H9 (cell line): ENCODE measurements around the gene PLXNB2. TPM values are rescaled to one million over a fixed set of nuclear protein-coding genes. Genes with fewer than 3 reads are reported as not detected.

Experiments used
- DNase-seq: peaks from one replicate; pipeline ENCODE4 v3.0.0-alpha.2; 2017
- H2AFZ ChIP-seq: one replicate; pipeline ENCODE4 v1.6.1; 2013; ENCODE audit warnings: mild to moderate bottlenecking, low read length, control low read depth, moderate library complexity
- H2AK5ac ChIP-seq: 2 replicates; pipeline ENCODE4 v1.6.1; 2013; ENCODE audit warnings: low read length, control low read depth, mixed read lengths; ENCODE audit not compliant: insufficient read length
- H2BK120ac ChIP-seq: one replicate; pipeline ENCODE4 v1.6.1; 2013; ENCODE audit warnings: low read depth, mild to moderate bottlenecking, low read length, control low read depth, inconsistent platforms; ENCODE audit not compliant: poor library complexity, severe bottlenecking
- H2BK12ac ChIP-seq: 2 replicates; pipeline ENCODE4 v1.6.1; 2013; ENCODE audit warnings: low read length, control low read depth, mixed read lengths, low read depth; ENCODE audit not compliant: insufficient read length
- H2BK15ac ChIP-seq: 2 replicates; pipeline ENCODE4 v1.6.1; 2013; ENCODE audit warnings: low read depth, low read length, control low read depth
- H2BK20ac ChIP-seq: one replicate; pipeline ENCODE4 v1.6.1; 2013; ENCODE audit warnings: low read depth, mild to moderate bottlenecking, low read length, control low read depth, inconsistent platforms; ENCODE audit not compliant: poor library complexity, severe bottlenecking
- H2BK5ac ChIP-seq: 2 replicates; pipeline ENCODE4 v1.6.1; 2013; ENCODE audit warnings: low read length, control low read depth, mixed read lengths; ENCODE audit not compliant: insufficient read length
- H3K14ac ChIP-seq: 2 replicates; pipeline ENCODE4 v1.6.1; 2013; ENCODE audit warnings: low read length, control low read depth; ENCODE audit not compliant: insufficient read depth
- H3K18ac ChIP-seq: 2 replicates; pipeline ENCODE4 v1.6.1; 2013; ENCODE audit warnings: low read depth, mild to moderate bottlenecking, mixed read lengths, low read length, control low read depth; ENCODE audit not compliant: insufficient read length
- H3K23ac ChIP-seq: 2 replicates; pipeline ENCODE4 v1.6.1; 2013; ENCODE audit warnings: low read length, control low read depth, mixed read lengths, low read depth; ENCODE audit not compliant: insufficient read length
- H3K23me2 ChIP-seq: 2 replicates; pipeline ENCODE4 v1.6.1; 2013; ENCODE audit warnings: low read depth, mild to moderate bottlenecking, mixed read lengths, low read length, control low read depth; ENCODE audit not compliant: insufficient read length, poor library complexity, severe bottlenecking
- H3K27ac ChIP-seq: 2 replicates; pipeline ENCODE4 v1.5.1; 2013; ENCODE audit warnings: low read length, control low read depth, mixed read lengths, low read depth; ENCODE audit not compliant: insufficient read length
- H3K27me3 ChIP-seq: 2 replicates; pipeline ENCODE4 v1.6.1; 2013; ENCODE audit warnings: low read length, control low read depth, inconsistent platforms; ENCODE audit not compliant: insufficient read depth
- H3K4ac ChIP-seq: 2 replicates; pipeline ENCODE4 v1.6.1; 2013; ENCODE audit warnings: low read depth, mild to moderate bottlenecking, control low read depth, inconsistent platforms, low read length, moderate library complexity
- H3K4me1 ChIP-seq: 2 replicates; pipeline ENCODE4 v1.6.1; 2013; ENCODE audit warnings: low read length, control low read depth, inconsistent platforms; ENCODE audit not compliant: insufficient read depth
- H3K4me2 ChIP-seq: 2 replicates; pipeline ENCODE4 v1.6.1; 2013; ENCODE audit warnings: low read length, control low read depth, mixed read lengths; ENCODE audit not compliant: insufficient read length, insufficient read depth
- H3K56ac ChIP-seq: 2 replicates; pipeline ENCODE4 v1.6.1; 2013; ENCODE audit warnings: low read depth, mild to moderate bottlenecking, mixed read lengths, low read length, control low read depth; ENCODE audit not compliant: insufficient read length
- H3K79me1 ChIP-seq: 2 replicates; pipeline ENCODE4 v1.6.1; 2013; ENCODE audit warnings: low read depth, mild to moderate bottlenecking, moderate library complexity, low read length, control low read depth, inconsistent platforms; ENCODE audit not compliant: insufficient read depth, poor library complexity, severe bottlenecking
- H3K79me2 ChIP-seq: 2 replicates; pipeline ENCODE4 v1.6.1; 2013; ENCODE audit warnings: low read length, control low read depth, inconsistent platforms; ENCODE audit not compliant: insufficient read depth
- H3K9ac ChIP-seq: 2 replicates; pipeline ENCODE4 v1.6.1; 2013; ENCODE audit warnings: low read length, control low read depth, mixed read lengths; ENCODE audit not compliant: insufficient read length; ENCODE audit errors: extremely low read depth
- H3K9me3 ChIP-seq: one replicate; pipeline ENCODE4 v1.6.1; 2013; ENCODE audit warnings: low read depth, low read length, inconsistent platforms; ENCODE audit not compliant: control insufficient read depth
- H3T11ph ChIP-seq: one replicate; pipeline ENCODE4 v1.6.1; 2013; ENCODE audit warnings: mild to moderate bottlenecking, low read length, control low read depth, inconsistent platforms
- H4K20me1 ChIP-seq: one replicate; pipeline ENCODE4 v1.6.1; 2013; ENCODE audit not compliant: control insufficient read depth, insufficient read length, insufficient read depth
- H4K5ac ChIP-seq: 2 replicates; pipeline ENCODE4 v1.6.1; 2013; ENCODE audit warnings: low read depth, mild to moderate bottlenecking, mixed read lengths, low read length, control low read depth; ENCODE audit not compliant: insufficient read length
- H4K8ac ChIP-seq: replicated peaks from 2 replicates; pipeline ENCODE4 v1.6.1; 2013; ENCODE audit warnings: low read length, control low read depth, mixed read lengths, low read depth; ENCODE audit not compliant: insufficient read length
- H4K91ac ChIP-seq: 2 replicates; pipeline ENCODE4 v1.6.1; 2013; ENCODE audit warnings: low read depth, mild to moderate bottlenecking, moderate library complexity, mixed read lengths, low read length, control low read depth; ENCODE audit not compliant: insufficient read length
- H3K27ac Mint-ChIP-seq, 3 experiments: 2 replicates in 2 of 3; 3 replicates in 1 of 3; pipeline ENCODE4 v1.8.0; 2020 to 2021; ENCODE audit warnings: mixed read lengths in 3 of 3, mild to moderate bottlenecking in 1 of 3, moderate library complexity in 1 of 3
- H3K27me3 Mint-ChIP-seq: 2 replicates; pipeline ENCODE4 v1.8.0; 2021; ENCODE audit warnings: low read depth, mild to moderate bottlenecking, moderate library complexity, mixed read lengths
- H3K36me3 Mint-ChIP-seq, 3 experiments: 2 replicates in 2 of 3; 3 replicates in 1 of 3; pipeline ENCODE4 v1.8.0; 2020 to 2021; ENCODE audit warnings: low read depth in 3 of 3, mixed read lengths in 3 of 3; ENCODE audit not compliant: insufficient read depth in 1 of 3
- H3K4me1 Mint-ChIP-seq, 2 experiments: 2 replicates each; pipeline ENCODE4 v1.8.0; 2020; ENCODE audit warnings: mixed read lengths in 2 of 2
- H3K4me3 Mint-ChIP-seq, 2 experiments: 2 replicates in 1 of 2; 3 replicates in 1 of 2; pipeline ENCODE4 v1.8.0; 2020 to 2021; ENCODE audit warnings: mild to moderate bottlenecking in 2 of 2, mixed read lengths in 2 of 2, moderate library complexity in 1 of 2
- H3K9me3 Mint-ChIP-seq, 2 experiments: 2 replicates in 1 of 2; 3 replicates in 1 of 2; pipeline ENCODE4 v1.8.0; 2020; ENCODE audit warnings: mild to moderate bottlenecking in 2 of 2, mixed read lengths in 2 of 2, moderate library complexity in 1 of 2
- CTCF ChIP-seq: fragments of 200-600 bp; sonication (generic); conservative IDR thresholded peaks from 3 replicates; pipeline ENCODE4 v1.8.0; 2021; ENCODE audit warnings: antibody characterized with exemption, mild to moderate bottlenecking
- WGBS: extraction: QIAGEN DNeasy Blood & Tissue Kit; methylation state at CpG from one replicate; pipeline ENCODE4 v1.1.7; 2013; ENCODE audit warnings: missing lambda C conversion rate, low lambda C conversion rate, mixed read lengths; ENCODE audit not compliant: insufficient read length; ENCODE audit errors: extremely low coverage; 5-methylcytosine and 5-hydroxymethylcytosine counted together
- total RNA-seq: library from RNA; stranded (reverse); gene quantifications from 2 replicates; pipeline ENCODE4 v1.2.1, GENCODE V29; 2021

PLXNB2 gene
- total RNA-seq, 1 experiment from 2014 or later = 87.6 TPM

GRCh38 chr22:50302564-50302963 is 4.9 kb downstream of the PLXNB2 start:
- Histone ChIP-seq H2BK120ac (no peak overlapping the region), H3K4me2 (no peak overlapping the region), H4K5ac (no peak overlapping the region), H3K9ac (no peak overlapping the region), H3K23ac (no peak overlapping the region), H3K4ac (no peak overlapping the region), H3K27me3 (no peaks in the 10 kb centered on the region), H4K20me1 (no peaks in the 10 kb centered on the region), H3K4me1 (no peaks in the 10 kb centered on the region), H3K79me2 (no peaks in the 10 kb centered on the region), H3K9me3 (no peaks in the 10 kb centered on the region), H3K27ac (no peak overlapping the region), H2BK12ac (no peak overlapping the region), H2BK15ac (no peak overlapping the region), H2BK20ac (no peak overlapping the region), H3K79me1 (no peaks in the 10 kb centered on the region), H2AK5ac (no peak overlapping the region), H3K14ac (no peak overlapping the region; the same call in 1 of the 2 replicates), H2BK5ac (no peak overlapping the region), H4K91ac (no peak overlapping the region), H3K18ac (no peak overlapping the region), H2AFZ (no peak overlapping the region), H4K8ac (no peak overlapping the region), H3K23me2 (peaks cover 11% of the 10 kb centered on the region), H3K56ac (no peak overlapping the region), H3T11ph (no peak overlapping the region)
- no peak for TF ChIP-seq CTCF
- no peak overlapping the region for H3K27ac Mint-ChIP-seq
- no peak overlapping the region for H3K4me3 Mint-ChIP-seq
- no peaks in the 10 kb centered on the region for H3K9me3 Mint-ChIP-seq
- H3K4me1 Mint-ChIP-seq = peaks cover 16 to 31% of the 10 kb centered on the region in 2 experiments
- no peak for DNase-seq
- no CpG with 5 or more reads among the region's 5 CpGs for WGBS
- H3K36me3 Mint-ChIP-seq = no peaks in the 10 kb centered on the region
- H3K27me3 Mint-ChIP-seq = peaks cover 4% of the 10 kb centered on the region; the same call in 1 of the 2 replicates
